ENCODE results near the gene RBFOX1.

Gene RBFOX1

DNA sequence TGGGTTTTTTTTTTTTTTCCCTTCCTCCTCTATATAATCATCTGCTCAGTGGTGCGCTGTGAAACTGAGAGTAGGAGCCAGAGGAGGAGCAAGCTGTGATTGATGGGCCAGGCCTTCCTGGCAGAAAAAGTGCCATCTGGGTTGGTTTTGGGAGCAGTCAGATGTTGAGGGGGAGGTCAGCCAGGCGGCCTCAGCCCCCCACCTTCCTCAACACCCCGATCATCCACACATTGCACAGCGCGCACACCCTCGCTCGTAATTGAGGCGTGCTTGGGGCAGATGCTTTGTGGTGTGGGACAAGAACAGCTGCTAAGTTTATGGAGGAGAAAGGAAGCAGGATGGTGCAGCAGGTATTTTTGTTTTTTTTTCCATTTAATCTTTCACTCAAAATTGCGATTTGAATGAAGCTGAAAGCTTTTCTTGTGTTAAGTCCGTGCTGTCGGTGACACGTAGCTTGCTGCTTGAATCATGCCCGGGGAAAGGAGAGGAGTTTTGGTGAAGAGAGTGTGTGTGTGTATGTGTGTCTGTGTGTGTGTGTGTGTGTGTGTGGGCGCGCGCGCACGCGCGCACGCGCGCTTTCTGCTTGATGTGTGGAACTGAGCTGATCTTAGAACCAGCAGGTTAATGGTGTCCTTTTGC, 177.4 kb downstream of the RBFOX1 start:
- H3K4me3 ChIP-seq (ENCODE audit: low read depth, low read length) = no peak overlapping the region
- no peaks in the 10 kb centered on the region for H3K4me1 ChIP-seq
- no peaks in the 10 kb centered on the region for H3K27me3 ChIP-seq
- no peak for DNase-seq
- no peak for TF ChIP-seq CTCF (IDR thresholded peaks at IDR 0.05; ENCODE audit: low read depth, low read length)
- no peaks in the 10 kb centered on the region for H3K9me3 ChIP-seq
- H3K36me3 ChIP-seq = no peaks in the 10 kb centered on the region

GRCh38 chr16:7511549-7512260, 179.1 kb downstream of the RBFOX1 start:
- no peak for TF ChIP-seq CTCF (IDR thresholded peaks at IDR 0.05; ENCODE audit: low read depth, low read length)
- Histone ChIP-seq H3K4me1 (no peaks in the 10 kb centered on the region), H3K4me3 (ENCODE audit: low read depth, low read length) (no peak overlapping the region), H3K36me3 (no peaks in the 10 kb centered on the region), H3K9me3 (no peaks in the 10 kb centered on the region; the same call in 1 of the 2 replicates), H3K27me3 (no peaks in the 10 kb centered on the region)
- no peak for DNase-seq

- TF ChIP-seq CTCF (IDR thresholded peaks at IDR 0.05; ENCODE audit: low read depth, low read length) = no peak
- no peaks in the 10 kb centered on the region; the same call in 1 of the 2 replicates for H3K9me3 ChIP-seq
- no peaks in the 10 kb centered on the region for H3K4me1 ChIP-seq
Measured at GRCh38 chr16:7512503-7512902, 179.9 kb downstream of the RBFOX1 start.

GRCh38 chr16:7513429-7513828, 180.8 kb downstream of the RBFOX1 start:
- no peaks in the 10 kb centered on the region for H3K4me1 ChIP-seq
- TF ChIP-seq CTCF (IDR thresholded peaks at IDR 0.05; ENCODE audit: low read depth, low read length) = peak; percentile 50
- DNase-seq = peak; percentile 14
- H3K9me3 ChIP-seq = no peaks in the 10 kb centered on the region; the same call in 1 of the 2 replicates
- H3K4me3 ChIP-seq (ENCODE audit: low read depth, low read length) = no peak overlapping the region
- H3K27me3 ChIP-seq = no peaks in the 10 kb centered on the region
- no peaks in the 10 kb centered on the region for H3K36me3 ChIP-seq

More at GRCh38 chr16:7512503-7512902, 179.9 kb downstream of the RBFOX1 start:
- no peaks in the 10 kb centered on the region for H3K36me3 ChIP-seq
- H3K4me3 ChIP-seq (ENCODE audit: low read depth, low read length) = no peak overlapping the region
- no peaks in the 10 kb centered on the region for H3K27me3 ChIP-seq
- no peak for DNase-seq

GRCh38 chr16:7515543-7515942, 182.9 kb downstream of the RBFOX1 start:
- H3K9me3 ChIP-seq = no peaks in the 10 kb centered on the region; the same call in 1 of the 2 replicates
- H3K4me1 ChIP-seq = no peaks in the 10 kb centered on the region
- H3K36me3 ChIP-seq = no peaks in the 10 kb centered on the region
- no peaks in the 10 kb centered on the region for H3K27me3 ChIP-seq
- no peak for TF ChIP-seq CTCF (IDR thresholded peaks at IDR 0.05; ENCODE audit: low read depth, low read length)
- no peak overlapping the region for H3K4me3 ChIP-seq (ENCODE audit: low read depth, low read length)
- DNase-seq = no peak

DNA sequence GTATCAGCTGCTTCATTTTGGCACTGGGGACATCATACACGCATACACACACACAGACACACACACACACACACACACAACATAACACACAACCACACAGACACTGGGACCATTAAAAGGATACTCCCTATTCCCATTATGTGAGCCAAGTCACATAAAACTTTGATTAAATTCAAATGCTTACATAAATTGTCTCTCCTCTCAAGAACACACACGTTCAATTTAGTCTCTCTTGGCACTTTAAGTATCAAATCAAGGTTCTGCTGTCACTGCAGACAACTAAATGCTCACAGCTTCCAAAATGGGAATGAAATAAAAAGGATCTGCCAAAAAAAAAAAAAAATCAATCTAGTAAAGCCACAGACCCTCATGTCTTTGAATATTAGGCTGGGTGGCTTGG, 184.9 kb downstream of the RBFOX1 start:
- H3K36me3 ChIP-seq = no peaks in the 10 kb centered on the region
- H3K9me3 ChIP-seq = no peaks in the 10 kb centered on the region; the same call in 1 of the 2 replicates
- no peak overlapping the region for H3K4me3 ChIP-seq (ENCODE audit: low read depth, low read length)
- H3K27me3 ChIP-seq = no peaks in the 10 kb centered on the region
- no peaks in the 10 kb centered on the region for H3K4me1 ChIP-seq
- no peak for DNase-seq
- no peak for TF ChIP-seq CTCF (IDR thresholded peaks at IDR 0.05; ENCODE audit: low read depth, low read length)

Data from BE2C (cell line).